ENCODE results near the gene GARIN5A.

DNA sequence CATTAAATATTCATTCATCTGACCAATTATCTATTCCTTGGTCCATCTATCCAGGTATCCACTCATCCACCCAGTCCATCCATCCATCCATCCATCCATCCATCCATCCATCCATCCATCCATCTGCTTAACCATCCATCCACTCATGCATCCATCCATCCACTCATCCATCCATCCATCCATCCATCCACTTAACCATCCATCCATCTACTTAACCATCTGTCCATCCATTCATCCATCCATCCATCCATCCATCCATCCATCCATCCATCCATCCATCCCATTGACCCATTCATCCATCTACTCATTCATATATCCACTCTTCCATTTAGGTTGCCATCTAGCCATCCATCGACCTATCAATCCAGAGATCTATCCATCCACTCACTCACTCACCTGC lies 32.6 kb downstream of the GARIN5A start:
- TF ChIP-seq POLR2A (IDR thresholded peaks at IDR 0.05) (no peak), CTCF (IDR thresholded peaks at IDR 0.05) (no peak)
